Erythroblast (primary cell): ENCODE measurements around the gene CDC14A.

ENCODE experiments used
- GATA1 ChIP-seq: IDR thresholded peaks from 2 replicates; pipeline ENCODE4 v1.6.1; 2011; ENCODE audit warnings: low read depth, mild to moderate bottlenecking, control low read depth, low read length, moderate library complexity
- POLR2A ChIP-seq: IDR thresholded peaks from 2 replicates; pipeline ENCODE4 v1.6.1; 2011; ENCODE audit warnings: mild to moderate bottlenecking, low read length

DNA sequence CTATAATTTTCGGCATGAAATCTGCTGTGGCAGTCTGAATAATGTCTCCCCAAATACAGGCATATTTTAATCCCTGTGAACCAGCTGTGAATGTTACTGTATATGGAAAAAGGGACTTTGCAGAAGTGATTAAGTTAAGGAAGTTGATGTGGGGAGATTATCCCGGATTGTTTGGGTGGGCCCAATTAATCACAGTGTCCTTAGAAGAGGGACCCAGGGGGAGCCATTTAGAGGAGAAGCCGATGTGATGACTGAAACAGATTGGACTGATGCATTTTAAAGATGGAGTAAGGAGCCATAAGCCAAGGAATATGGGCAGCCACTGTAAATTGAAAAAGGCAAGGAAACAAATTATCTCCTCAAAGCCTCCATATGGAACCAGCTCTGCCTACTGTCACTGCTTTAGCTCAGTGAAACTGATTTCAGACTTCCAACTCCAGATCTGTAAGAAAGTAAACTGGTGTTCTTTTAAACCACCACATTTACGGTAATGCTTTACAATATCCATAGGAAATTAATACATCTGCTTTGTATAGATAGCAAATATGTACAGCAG lies 124.5 kb downstream of the CDC14A start:
- no peak for TF ChIP-seq POLR2A
- TF ChIP-seq GATA1, result no peak
